ENCODE data around the gene MYRIP. TPM values are rescaled to one million over a fixed set of nuclear protein-coding genes. Genes with fewer than 3 reads are reported as not detected.

MYRIP gene
- total and polyA plus RNA-seq, 4 donors, result 0.98 to 11.7 (median 6.8) TPM

DNA sequence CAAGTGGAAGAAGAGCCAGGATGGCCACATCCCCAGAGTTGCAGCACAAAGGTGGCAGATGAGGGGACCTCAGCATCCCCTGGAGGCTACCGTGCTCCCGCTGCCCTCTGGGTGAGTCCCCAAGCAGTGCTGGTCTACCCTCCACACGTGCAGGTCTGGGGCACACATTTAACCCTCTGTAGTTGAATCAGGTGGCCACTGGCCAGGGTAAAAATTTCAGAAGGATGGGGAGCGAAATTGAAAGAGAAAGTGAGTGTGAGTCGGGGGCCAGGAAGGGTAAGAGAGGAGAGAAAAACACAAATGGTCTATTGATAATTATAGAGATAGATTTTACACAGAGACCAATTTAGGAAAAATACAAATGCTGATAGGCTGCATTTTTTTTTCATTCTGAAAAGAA, 360.6 kb downstream of the MYRIP start:
- TF ChIP-seq, protein P1, sequence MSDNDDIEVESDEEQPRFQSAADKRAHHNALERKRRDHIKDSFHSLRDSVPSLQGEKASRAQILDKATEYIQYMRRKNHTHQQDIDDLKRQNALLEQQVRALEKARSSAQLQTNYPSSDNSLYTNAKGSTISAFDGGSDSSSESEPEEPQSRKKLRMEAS (IDR thresholded peaks at IDR 0.05), result no peak
- TF ChIP-seq GABPA (IDR thresholded peaks at IDR 0.05 in 1 of 2, conservative IDR thresholded peaks at IDR 0.05 in 1 of 2) (no peak), EGR1 (IDR thresholded peaks at IDR 0.05; ENCODE audit: low read depth in 2 of 2) (no peak), HNF4A (conservative IDR thresholded peaks at IDR 0.05) (no peak), SP1 (IDR thresholded peaks at IDR 0.05) (no peak)
- DNase-seq (ENCODE audit: low spot score), result no peak
- WGBS, result 91% methylated on average over 5 of the region's 5 CpGs
- H3K27me3 ChIP-seq (ENCODE audit: control insufficient read depth in 4 of 4, insufficient read depth in 4 of 4, low read length in 3 of 4), result no peaks in the 10 kb centered on the region
- H3K9ac ChIP-seq (ENCODE audit: low read depth in 1 of 2, low read length in 2 of 2), result no peak overlapping the region
- peaks cover 2 to 17% (median 11%) of the 10 kb centered on the region in 4 donors for H3K4me1 ChIP-seq (ENCODE audit: control insufficient read depth in 4 of 4, insufficient read depth in 4 of 4, low read length in 3 of 4)
- H3K27ac ChIP-seq (ENCODE audit: low read depth in 1 of 2, low read length in 2 of 2), result no peak overlapping the region
- no peak overlapping the region for H3K4me3 ChIP-seq (ENCODE audit: low read depth in 1 of 3, low read length in 3 of 3)
- H3K9me3 ChIP-seq (ENCODE audit: control insufficient read depth in 4 of 4, low read length in 3 of 4), result no peaks in the 10 kb centered on the region
- peaks cover 0 to 20% (median 11%) of the 10 kb centered on the region in 4 donors for H3K36me3 ChIP-seq (ENCODE audit: control insufficient read depth in 4 of 4, insufficient read depth in 3 of 4, low read depth in 1 of 4, low read length in 3 of 4)

- no peak for DNase-seq (ENCODE audit: low spot score)
- Histone ChIP-seq H3K4me1 (ENCODE audit: control insufficient read depth in 4 of 4, insufficient read depth in 4 of 4, low read length in 3 of 4) (peaks cover 2 to 17% (median 11%) of the 10 kb centered on the region in 4 donors), H3K9ac (ENCODE audit: low read depth in 1 of 2, low read length in 2 of 2) (no peak overlapping the region), H3K36me3 (ENCODE audit: control insufficient read depth in 4 of 4, insufficient read depth in 3 of 4, low read depth in 1 of 4, low read length in 3 of 4) (peaks cover 0 to 20% (median 11%) of the 10 kb centered on the region in 4 donors), H3K9me3 (ENCODE audit: control insufficient read depth in 4 of 4, low read length in 3 of 4) (no peaks in the 10 kb centered on the region), H3K27ac (ENCODE audit: low read depth in 1 of 2, low read length in 2 of 2) (no peak overlapping the region), H3K27me3 (ENCODE audit: control insufficient read depth in 4 of 4, insufficient read depth in 4 of 4, low read length in 3 of 4) (no peaks in the 10 kb centered on the region), H3K4me3 (ENCODE audit: low read depth in 1 of 3, low read length in 3 of 3) (no peak overlapping the region)
- WGBS, result 98% methylated on average over 1 of the region's 1 CpG
- TF ChIP-seq, protein P2, sequence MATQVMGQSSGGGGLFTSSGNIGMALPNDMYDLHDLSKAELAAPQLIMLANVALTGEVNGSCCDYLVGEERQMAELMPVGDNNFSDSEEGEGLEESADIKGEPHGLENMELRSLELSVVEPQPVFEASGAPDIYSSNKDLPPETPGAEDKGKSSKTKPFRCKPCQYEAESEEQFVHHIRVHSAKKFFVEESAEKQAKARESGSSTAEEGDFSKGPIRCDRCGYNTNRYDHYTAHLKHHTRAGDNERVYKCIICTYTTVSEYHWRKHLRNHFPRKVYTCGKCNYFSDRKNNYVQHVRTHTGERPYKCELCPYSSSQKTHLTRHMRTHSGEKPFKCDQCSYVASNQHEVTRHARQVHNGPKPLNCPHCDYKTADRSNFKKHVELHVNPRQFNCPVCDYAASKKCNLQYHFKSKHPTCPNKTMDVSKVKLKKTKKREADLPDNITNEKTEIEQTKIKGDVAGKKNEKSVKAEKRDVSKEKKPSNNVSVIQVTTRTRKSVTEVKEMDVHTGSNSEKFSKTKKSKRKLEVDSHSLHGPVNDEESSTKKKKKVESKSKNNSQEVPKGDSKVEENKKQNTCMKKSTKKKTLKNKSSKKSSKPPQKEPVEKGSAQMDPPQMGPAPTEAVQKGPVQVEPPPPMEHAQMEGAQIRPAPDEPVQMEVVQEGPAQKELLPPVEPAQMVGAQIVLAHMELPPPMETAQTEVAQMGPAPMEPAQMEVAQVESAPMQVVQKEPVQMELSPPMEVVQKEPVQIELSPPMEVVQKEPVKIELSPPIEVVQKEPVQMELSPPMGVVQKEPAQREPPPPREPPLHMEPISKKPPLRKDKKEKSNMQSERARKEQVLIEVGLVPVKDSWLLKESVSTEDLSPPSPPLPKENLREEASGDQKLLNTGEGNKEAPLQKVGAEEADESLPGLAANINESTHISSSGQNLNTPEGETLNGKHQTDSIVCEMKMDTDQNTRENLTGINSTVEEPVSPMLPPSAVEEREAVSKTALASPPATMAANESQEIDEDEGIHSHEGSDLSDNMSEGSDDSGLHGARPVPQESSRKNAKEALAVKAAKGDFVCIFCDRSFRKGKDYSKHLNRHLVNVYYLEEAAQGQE (IDR thresholded peaks at IDR 0.05), result no peak
- TF ChIP-seq, protein P1 (IDR thresholded peaks at IDR 0.05), result no peak
- TF ChIP-seq RAD21 (IDR thresholded peaks at IDR 0.05) (no peak), EGR1 (IDR thresholded peaks at IDR 0.05; ENCODE audit: low read depth in 2 of 2) (no peak), HNF4A (conservative IDR thresholded peaks at IDR 0.05) (no peak), HNF4G (IDR thresholded peaks at IDR 0.05) (no peak), FOXA1 (IDR thresholded peaks at IDR 0.05) (no peak), GABPA (IDR thresholded peaks at IDR 0.05 in 1 of 2, conservative IDR thresholded peaks at IDR 0.05 in 1 of 2) (no peak), RXRA (IDR thresholded peaks at IDR 0.05) (no peak), TAF1 (conservative IDR thresholded peaks at IDR 0.05) (no peak), JUND (IDR thresholded peaks at IDR 0.05) (no peak), YY1 (IDR thresholded peaks at IDR 0.05) (no peak), FOXA2 (IDR thresholded peaks at IDR 0.05) (no peak), NR2F2 (IDR thresholded peaks at IDR 0.05) (no peak), SP1 (IDR thresholded peaks at IDR 0.05) (no peak), CTCF (IDR thresholded peaks at IDR 0.05; ENCODE audit: low read depth, low read length, missing input control) (no peak)
- TF ChIP-seq, protein P3, sequence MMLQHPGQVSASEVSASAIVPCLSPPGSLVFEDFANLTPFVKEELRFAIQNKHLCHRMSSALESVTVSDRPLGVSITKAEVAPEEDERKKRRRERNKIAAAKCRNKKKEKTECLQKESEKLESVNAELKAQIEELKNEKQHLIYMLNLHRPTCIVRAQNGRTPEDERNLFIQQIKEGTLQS (IDR thresholded peaks at IDR 0.05), result no peak
- TF ChIP-seq, protein P4, sequence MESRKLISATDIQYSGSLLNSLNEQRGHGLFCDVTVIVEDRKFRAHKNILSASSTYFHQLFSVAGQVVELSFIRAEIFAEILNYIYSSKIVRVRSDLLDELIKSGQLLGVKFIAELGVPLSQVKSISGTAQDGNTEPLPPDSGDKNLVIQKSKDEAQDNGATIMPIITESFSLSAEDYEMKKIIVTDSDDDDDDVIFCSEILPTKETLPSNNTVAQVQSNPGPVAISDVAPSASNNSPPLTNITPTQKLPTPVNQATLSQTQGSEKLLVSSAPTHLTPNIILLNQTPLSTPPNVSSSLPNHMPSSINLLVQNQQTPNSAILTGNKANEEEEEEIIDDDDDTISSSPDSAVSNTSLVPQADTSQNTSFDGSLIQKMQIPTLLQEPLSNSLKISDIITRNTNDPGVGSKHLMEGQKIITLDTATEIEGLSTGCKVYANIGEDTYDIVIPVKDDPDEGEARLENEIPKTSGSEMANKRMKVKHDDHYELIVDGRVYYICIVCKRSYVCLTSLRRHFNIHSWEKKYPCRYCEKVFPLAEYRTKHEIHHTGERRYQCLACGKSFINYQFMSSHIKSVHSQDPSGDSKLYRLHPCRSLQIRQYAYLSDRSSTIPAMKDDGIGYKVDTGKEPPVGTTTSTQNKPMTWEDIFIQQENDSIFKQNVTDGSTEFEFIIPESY (IDR thresholded peaks at IDR 0.05), result no peak
Observed at GRCh38 chr3:40170395-40170794, 361.0 kb downstream of the MYRIP start.

All from liver (tissue), 9 donors.